GM18505 (cell line): Measurements from ENCODE around the gene COL5A2.

Experiments used
- ATAC-seq: cut with Tn5 transposase; IDR thresholded peaks from one replicate; pipeline ENCODE4 v1.9.1; 2021; ENCODE audit not compliant: unreplicated experiment
- POLR2A ChIP-seq: IDR thresholded peaks from 4 replicates; pipeline ENCODE4 v1.6.1; 2011; ENCODE audit warnings: borderline replicate concordance; ENCODE audit not compliant: insufficient read depth, insufficient read length; ENCODE audit errors: extremely low read depth

Gene COL5A2

DNA sequence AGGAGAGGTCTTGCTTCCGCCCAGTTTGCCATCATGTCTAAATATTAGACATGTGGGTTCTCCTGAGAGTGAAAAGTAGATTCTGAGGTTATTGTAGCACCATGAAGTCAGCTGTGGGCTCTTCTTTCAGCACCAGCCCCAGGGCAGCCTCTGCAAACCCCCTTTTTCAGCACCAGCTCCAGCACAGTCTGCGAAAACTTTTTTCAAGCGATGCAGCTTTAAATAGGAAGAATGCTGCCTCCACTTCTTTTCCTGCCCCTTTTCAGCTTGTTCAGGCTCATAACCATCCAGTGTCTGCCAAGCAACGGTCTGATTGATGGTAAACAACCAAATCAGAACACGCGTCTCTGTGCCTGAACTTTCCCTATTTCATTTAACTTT lies at the start of gene COL5A2:
TSS of gene COL5A2 (minus strand) at position 192 of the 381 bp plus-strand sequence. CDS start at position 35, 157 bp downstream.
- no peak for ATAC-seq
- TF ChIP-seq POLR2A: no peak

GRCh38 chr2:189226017-189226416 lies 46.5 kb upstream of the COL5A2 start:
- no peak for TF ChIP-seq POLR2A
- no peak for ATAC-seq

DNA sequence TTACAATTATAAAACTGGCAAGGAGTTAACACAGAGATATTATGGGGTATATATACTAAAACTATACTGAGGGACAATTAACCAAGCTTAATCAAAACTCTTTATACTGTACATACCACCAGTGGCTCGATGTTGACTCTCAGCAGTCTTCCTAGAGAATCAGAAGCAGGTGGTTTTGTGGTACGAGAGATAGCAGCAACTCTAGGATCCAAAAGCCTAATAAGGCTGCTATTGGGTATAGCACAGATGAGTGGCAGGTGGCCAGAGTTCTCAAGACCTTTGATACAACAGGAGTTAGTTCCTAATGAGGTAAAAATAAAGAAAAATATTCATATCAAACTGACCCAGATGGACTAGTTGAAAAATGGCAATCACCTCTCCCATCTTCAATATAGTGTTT lies 45.5 kb upstream of the COL5A2 start:
- ATAC-seq: no peak
- no peak for TF ChIP-seq POLR2A

DNA sequence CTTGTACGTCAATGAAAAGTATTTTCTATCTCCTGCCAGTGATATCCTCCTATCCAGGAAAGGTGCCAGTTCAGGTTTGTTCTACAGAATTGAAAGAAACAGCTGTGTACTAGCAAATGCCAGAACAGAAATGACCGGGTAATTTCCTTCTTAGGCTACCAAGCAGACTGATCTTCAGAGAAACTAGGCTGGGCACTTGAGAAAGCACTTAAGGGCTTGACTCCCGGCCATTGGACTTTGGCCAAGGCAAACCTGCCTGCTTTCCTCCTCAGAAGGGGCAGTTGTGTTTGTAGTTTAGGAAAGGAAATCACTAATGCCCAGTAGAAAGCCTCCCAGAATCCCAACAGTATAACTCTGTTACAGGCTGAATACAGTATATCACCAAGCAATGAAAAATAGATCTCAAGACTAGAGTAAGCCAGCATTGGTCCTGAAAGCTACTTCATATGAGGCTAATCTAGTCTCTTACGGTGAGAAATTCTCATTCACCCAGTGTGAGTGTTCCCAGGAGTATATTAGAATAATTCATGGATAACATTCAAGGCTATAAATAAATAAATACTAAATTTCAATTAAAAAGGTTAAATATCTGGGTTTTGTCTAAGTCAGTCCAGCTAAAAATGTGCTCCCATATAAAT lies 43.0 kb upstream of the COL5A2 start:
- ATAC-seq: no peak
- TF ChIP-seq POLR2A: no peak

GRCh38 chr2:189221811-189222467 lies 42.4 kb upstream of the COL5A2 start:
- ATAC-seq: no peak
- no peak for TF ChIP-seq POLR2A

GRCh38 chr2:189218236-189218635 lies 38.7 kb upstream of the COL5A2 start:
- no peak for TF ChIP-seq POLR2A
- ATAC-seq: no peak

GRCh38 chr2:189217541-189217940 lies 38.0 kb upstream of the COL5A2 start:
- TF ChIP-seq POLR2A: no peak
- no peak for ATAC-seq

DNA sequence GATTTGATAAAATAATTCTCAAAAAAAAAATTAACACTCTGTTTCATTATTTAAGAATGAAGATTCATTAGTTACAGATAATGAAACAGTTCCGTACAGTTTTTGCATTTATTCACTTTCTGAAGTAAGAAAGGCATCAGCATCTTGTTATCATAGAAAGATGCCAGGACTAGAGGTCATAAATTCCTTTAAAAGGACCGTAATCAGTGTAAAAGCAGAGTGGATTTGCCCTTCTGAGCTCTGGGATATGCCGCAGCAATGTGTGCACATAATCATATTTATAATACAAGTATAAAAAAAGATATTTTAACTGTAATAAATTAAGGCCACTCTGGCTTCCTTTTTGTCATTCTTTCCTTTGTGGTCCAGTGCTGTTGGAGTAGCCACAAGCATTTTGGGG lies 37.5 kb upstream of the COL5A2 start:
- ATAC-seq: no peak
- TF ChIP-seq POLR2A: no peak

- TF ChIP-seq POLR2A: no peak
- no peak for ATAC-seq
Measured at GRCh38 chr2:189214484-189214883, 34.9 kb upstream of the COL5A2 start.

- ATAC-seq: no peak
- no peak for TF ChIP-seq POLR2A
Measured at GRCh38 chr2:189213250-189213649, 33.7 kb upstream of the COL5A2 start.

- TF ChIP-seq POLR2A: no peak
- no peak for ATAC-seq
Measured at GRCh38 chr2:189210250-189211087, 30.9 kb upstream of the COL5A2 start.

GRCh38 chr2:189208254-189208653 lies 28.7 kb upstream of the COL5A2 start:
- ATAC-seq: no peak

DNA sequence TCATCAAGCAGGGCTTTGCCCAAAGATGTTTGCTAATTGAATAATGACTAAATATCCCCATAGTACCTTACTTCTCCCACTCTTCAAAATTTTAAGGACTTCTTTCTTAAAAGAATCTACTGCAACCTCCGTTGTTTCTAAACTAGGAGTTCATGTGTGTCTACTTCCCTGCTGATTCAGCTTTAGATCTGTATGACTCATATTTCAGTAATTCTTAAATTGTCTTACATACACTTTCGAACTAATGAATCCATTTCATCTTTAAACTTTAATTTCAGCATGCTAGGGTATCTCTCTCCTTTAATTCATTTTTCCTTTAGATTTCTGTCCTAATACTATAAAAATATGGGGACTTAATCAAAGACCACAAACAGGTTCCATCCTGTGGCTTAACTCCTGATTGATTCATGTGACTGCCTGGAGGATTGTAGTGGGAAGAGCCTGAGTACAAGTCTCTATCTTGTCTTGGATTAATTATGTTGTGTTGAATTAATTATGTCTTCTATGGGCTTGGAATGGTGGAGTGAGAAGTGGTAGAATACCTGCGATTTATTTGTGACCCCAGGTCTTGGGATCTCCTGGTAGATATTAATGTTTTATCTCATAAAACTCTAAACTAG lies 24.9 kb upstream of the COL5A2 start:
- no peak for TF ChIP-seq POLR2A
- ATAC-seq: no peak

More at GRCh38 chr2:189208254-189208653, 28.7 kb upstream of the COL5A2 start:
- TF ChIP-seq POLR2A: no peak

DNA sequence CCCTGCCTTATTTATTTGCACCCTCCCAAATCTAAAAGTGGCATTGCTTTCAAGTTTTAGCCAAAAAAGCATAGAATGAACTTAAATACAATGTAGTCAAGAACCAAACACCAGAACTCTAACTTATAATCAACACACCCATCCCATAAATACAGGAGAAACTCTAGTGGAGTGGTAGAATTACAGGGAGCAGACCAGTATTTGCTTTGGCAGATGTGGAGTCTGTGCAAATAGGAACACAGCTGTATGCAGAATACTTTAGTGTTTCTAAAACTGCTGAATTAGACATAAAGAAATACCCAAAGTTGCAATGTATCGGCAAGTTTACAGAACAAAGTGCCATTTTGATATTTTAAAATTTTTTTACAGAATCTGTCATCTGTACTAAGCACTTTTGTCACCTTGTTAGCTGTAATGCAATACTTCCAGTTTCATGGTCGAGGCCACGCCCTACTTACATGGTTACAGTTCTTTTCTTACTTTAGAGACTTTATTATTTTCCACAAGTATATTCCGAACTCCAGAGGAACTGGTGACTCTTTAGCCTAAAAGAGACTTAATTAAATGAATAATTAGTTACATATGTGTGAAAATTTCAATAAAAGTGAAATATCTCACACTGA lies 23.7 kb upstream of the COL5A2 start:
- TF ChIP-seq POLR2A: no peak
- no peak for ATAC-seq

- ATAC-seq: no peak
Measured at GRCh38 chr2:189199797-189200196, 20.2 kb upstream of the COL5A2 start.

More at GRCh38 chr2:189199797-189200196, 20.2 kb upstream of the COL5A2 start:
- TF ChIP-seq POLR2A: no peak
